ENCODE results near the gene RHBDF2.

Gene RHBDF2

DNA sequence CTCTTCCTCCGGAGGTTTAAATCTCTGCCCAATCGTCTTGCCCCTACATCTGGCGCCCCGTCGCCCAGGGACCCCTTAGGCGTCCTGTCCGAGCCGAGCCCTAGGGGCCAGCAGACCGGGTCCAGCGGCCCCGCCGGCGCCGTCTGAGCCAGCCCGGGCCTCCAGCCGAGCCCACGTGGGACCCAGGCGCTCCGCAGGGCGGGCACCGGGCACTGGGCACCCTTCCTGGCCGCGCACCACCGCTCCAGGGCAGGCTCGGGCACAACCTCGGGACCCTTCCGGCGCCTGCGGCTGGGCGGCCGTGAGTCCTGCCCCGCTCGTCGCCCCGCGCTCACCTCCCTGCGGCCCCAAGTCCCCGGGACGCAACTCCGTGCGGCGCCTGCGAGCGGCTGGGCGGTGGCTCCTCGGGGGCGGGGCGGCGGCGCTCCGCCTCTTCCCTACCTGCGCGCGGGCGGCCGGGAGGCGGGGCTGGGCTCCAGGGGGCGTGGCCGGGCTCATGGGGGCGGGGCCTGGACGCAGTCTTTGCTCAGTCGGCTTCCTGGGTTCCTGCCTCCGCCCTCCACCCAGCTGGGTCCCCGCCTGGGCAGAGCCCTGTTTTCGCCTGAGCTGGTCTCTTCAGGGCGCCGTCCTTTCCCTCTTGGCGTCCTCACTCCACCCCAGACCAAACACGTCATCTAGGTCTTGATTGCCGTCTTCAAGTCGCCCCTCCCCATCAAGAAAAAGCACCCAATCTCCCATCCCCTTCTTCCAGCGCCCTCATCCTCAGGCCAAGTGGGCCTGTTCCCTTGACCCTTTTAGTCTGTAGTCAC lies at the start of gene RHBDF2:
Gene RHBDF2, minus strand, starts transcription at position 406 of the 809 bp plus-strand sequence. CDS start 19,899 bp downstream, outside the sequence.
- DNase-seq (ENCODE audit: low spot score), result peak; percentile 63

DNA sequence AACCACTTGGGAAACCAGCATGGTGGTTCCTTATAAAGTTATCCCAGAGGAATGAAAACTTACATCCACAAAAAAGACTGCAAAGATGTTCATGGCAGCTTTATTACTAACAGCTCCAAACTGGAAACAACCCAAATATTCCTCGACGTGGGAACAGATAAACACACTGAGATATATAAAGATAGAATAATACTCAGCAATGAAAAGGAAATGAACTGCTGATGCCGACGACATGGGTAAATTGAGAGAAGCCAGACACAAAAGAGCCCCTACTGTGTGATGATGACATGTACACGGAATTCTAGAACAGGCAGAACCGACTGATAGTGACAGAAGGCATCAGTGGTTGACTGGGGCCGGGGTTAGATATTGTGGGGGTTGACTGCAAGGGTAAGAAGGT lies 48.3 kb upstream of the RHBDF2 start:
- no peak for DNase-seq (ENCODE audit: low spot score)

DNA sequence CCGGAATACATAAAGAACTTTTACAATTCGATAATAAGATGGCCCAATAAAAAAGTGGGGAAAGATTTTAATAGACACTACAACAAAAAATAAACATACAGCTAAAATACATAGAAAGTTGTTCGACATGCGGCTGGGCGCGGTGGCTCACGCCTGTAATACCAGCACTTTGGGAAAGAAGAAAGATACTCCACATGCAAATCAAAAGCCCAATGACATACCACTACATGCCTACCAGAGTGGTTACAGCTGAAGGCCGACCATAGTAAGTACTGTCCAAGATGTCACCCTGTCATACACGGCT lies 47.9 kb upstream of the RHBDF2 start:
- DNase-seq (ENCODE audit: low spot score), result no peak

DNA sequence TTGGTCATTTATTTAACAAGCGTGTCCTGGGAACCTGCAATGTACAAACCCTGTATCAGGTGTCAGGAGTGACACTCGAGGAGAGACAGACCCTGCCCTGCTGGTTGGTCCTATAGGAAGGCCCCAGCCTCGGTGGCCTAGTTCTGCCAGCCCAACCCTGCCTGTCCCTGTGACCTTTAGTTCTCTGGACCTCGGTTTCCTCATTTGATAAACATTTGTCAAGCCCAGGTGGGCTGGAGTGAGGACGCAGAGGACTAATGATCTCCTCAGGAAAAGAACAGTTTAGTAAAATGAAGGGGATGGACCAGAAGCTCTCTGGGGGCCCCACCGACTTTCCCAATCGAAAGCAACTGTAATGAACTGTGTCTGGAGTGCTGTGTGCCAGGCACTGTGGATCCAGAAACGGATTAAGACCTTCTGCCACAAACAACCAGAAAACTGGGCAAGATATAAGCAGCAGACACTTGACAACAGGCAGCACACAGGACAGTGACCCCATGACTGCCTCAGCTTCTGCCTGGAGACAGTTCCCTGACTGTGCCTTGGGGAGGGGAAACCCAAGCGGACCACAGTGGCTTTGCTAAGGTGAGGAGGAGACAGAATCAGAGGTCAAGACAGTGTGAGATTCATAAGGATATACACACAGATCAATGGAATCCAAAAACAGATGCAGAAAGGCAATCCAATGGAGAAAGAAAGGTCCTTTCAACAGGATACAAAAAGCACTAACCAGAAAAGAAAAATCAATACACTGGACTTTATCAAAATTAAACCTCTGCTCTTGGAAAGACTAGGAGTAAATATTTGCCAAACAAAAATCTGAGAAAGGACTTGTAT lies 47.4 kb upstream of the RHBDF2 start:
- no peak for DNase-seq (ENCODE audit: low spot score)

- no peak for DNase-seq (ENCODE audit: low spot score)
Measured at GRCh38 chr17:76547642-76548202, 46.5 kb upstream of the RHBDF2 start.

DNA sequence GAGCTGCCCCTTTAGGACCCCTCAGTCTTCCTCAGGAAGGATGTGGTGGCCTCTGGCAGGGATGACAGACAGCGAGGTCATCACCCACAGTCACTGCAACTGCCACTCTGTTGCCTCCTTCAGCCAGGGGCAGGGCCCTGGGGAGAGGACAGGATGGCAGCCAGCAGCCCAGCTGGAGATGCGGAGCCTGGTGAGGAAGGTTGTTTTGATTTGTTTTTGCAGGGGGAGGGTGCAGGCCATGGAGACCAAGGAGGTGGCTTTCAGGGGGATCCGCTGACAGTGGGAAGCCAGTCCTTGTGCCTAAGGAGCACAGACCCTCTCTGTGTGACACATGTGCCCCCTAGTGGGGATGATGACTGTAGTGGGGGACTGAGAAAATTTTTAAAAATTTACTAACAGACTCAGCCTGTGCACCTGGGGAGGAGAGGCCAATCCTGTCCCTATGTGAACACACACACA lies 46.0 kb upstream of the RHBDF2 start:
- DNase-seq (ENCODE audit: low spot score), result peak; percentile 74

DNA sequence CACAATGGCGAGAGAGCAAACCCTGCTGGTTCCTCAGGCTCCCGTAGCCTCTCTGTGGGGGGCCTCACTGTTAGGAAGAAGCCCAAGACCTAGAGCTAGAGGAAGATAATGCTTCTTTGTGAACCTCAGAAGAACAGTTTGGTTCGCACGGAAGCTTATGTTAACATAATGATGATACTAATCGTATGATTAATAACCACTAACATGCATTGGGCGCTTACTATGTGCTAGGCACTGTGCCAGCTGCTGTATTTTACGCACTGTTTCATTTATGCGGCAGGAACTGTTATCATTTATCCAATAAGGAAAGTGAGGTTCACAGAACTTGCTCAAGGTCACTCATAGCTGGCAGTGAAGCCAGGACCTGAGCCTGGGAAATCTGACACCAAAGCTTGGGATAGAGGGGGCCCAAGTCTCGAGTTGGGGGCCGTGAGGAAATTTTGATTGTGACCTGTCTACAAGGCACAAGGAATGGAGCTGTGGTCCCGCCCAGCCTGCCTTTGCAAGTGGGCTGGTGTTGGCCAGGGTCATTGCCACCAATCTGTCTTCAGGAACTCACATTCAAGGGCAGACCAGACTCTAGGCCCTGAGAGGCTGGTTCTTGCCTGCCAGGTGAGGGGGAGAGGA lies 45.4 kb upstream of the RHBDF2 start:
- no peak for DNase-seq (ENCODE audit: low spot score)

DNA sequence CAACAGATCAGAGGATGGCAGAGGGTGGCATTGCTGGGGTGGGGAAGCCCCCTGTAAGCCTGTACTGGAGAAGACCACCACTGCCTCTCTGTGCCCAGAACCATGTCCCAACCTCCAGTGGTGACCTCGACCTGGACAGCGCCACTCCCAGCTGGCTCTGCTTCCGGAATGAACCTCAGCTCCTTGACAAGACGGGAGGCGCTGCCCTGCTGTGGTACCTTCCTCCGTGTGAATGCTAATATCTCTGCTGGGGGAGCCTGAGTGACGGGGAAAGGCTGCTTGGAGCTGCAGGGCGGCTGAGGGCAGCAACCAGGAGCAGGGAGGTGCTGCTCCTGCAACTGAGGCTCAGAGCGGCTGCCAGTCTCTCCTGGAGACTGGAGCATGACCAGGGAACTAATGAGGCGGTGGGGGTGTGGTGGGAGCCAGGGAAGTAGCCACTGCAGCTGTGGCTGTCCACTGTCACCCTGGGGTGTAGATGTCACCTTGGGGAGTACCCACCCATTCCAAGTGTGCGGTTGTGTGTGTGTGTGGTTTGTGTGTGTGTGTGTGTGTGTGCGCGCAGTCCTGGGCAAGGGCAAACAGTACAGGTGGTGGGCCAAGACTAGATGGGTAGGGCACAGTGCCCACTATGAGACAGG lies 44.8 kb upstream of the RHBDF2 start:
- DNase-seq (ENCODE audit: low spot score), result no peak

DNA sequence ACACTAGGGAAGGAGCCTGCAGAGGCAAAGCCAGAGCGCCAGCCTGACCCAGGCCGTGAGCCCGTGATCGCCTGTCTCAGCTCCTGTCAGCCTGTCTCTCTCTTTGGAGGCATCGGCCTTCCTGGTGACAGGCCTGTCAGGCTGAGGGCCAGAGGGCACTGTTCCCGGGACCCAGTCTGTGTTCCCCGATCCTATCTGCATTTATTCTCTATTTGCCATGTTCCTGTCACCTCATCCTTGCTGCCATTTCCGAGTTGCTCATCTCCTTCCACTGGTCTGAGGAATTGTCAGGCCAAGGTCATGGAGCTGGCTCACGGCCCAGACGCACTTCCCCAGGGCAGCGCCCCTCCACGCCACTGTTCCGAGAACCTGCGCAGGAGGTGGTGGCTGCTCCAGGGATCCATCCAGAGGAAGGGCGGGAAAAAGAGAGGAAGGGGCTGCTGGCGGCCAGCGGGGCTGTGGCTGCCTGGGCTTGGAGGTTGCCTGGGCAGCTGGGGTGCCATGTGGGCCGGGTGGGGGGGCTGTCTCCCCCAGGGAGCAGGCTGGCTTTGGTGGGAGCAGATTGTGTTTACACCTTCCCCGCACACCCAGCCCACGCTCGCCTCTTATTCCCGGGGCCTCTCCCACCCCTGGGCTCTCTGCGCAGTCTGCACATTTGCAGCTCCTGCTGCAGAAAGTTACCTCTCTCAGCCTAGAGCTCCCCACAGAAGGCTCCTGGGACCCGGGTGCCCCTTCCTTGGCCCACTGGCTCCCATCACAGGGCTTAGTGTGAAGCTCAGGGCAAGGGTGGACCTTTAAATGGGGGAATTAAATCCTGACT lies 43.5 kb upstream of the RHBDF2 start:
- no peak for DNase-seq (ENCODE audit: low spot score)

DNA sequence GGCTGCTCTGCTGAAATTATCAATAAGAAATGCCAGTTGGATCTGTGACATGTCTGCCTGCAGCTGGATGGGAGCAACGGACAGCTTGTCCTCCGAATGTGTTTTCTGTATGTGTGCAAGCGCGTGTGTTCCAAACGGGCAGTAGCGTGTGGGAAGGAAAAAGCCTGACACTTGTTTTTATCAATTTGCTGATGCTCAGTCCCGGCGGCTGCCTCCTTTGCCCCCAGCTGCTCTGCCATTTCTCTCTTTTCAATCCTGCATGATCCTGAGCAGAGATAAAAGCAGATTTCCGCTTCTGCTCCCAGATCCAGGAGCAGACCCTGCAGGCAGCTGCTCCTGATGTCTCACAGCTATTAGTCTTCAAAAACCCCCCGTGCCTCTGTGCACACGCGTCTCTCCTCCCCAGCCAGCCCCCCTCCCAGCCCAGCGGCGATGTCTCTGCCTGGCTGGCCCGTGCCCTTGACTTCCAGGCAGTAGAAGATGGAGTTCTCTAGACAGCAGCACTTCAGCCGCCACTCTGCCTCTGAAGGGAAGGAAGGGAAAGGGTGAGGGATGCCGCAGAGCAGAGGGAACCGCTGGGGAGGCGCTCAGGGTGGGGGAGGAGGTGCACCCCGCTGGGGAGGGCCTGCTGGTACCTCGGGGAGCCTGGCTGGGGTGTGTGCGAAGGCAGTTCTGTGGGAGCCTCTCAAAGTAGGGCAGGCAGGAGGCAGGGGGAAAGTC lies 42.8 kb upstream of the RHBDF2 start:
- peak; percentile 79 for DNase-seq (ENCODE audit: low spot score)

GRCh38 chr17:76543482-76543825 lies 42.2 kb upstream of the RHBDF2 start:
- peak; percentile 72 for DNase-seq (ENCODE audit: low spot score)

- no peak for DNase-seq (ENCODE audit: low spot score)
Measured at GRCh38 chr17:76542984-76543383, 41.8 kb upstream of the RHBDF2 start.

- no peak for DNase-seq (ENCODE audit: low spot score)
Measured at GRCh38 chr17:76542566-76542971, 41.3 kb upstream of the RHBDF2 start.

GRCh38 chr17:76541739-76542454 lies 40.7 kb upstream of the RHBDF2 start:
- no peak for DNase-seq (ENCODE audit: low spot score)

DNA sequence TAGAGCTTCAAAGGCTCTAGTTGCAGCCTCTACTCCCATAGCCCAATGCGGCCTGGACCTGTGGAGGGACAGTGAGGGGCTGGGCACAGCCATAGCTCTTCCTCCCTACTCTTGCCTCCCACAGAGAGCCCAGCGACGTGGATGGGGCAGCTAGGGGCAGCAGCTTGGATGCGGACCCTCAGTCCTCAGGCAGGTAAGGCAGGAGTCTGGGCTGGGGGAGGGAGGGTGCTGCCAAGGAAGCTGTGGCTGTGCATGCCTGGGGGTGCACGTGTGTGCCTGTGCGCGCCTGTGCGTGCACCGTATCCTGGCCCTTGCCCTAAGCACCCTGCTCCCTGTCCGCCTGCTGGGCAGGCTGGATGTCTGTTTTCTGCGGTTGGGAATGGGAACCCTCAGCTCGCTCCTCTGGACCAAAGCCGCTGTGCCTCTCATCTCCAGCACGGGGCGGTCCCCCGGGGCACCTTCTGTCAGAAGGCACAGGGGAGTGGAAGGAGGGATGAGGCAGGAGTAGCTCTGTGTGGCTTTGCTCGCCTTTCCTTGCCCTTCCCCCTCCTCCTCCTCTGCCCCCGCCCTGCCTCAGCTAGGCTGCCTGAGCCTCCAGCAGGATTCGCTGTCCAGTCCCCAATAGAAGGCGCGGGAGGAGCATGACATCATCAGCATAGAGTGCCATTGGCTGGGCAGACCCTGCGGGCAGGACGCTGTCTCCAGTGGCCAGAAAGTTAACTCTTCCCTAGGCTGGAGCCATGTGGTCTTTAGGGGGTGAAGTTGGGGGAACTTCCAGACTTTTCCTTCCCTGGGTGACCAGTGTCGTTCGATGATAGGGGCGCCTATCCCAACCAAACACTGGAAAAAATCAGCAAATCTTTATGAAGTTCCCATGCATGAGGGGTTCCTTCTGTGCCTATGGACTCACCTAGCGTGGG lies 39.4 kb upstream of the RHBDF2 start:
- DNase-seq (ENCODE audit: low spot score), result peak; percentile 97

DNA sequence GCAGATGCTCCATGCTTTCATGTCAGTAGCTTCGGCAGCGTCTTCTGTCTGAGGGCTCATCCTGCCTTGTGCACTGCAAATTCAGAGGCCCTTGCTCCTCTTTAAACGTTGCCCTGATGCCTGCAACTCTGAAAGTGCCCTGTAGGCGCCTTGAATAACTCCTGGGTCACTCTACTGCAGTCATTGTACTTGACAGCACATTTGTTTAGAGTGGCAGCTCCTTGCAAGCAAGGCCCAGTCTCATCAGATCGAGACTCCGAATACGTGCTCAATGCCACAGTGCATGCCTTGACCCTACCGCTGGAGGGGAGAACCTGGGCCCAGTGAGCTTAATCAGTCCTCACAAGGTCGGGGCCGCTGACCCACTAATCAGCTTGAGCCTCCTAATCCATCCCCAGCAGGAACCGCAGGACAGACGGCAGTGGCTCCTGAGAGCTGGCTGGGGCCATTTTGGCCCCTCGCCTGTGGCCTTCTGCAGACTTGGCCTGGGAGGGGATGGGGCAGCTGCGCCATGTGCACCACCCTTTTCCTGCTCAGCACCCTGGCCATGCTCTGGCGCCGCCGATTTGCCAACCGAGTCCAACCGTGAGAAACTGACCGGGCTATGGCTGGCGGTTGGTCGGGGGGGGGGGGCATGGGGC lies 38.5 kb upstream of the RHBDF2 start, which contains the start of gene PRCD:
Gene PRCD, plus strand, starts transcription at position 414 of the 641 bp plus-strand sequence. Its CDS starts 98 bp downstream, at position 512.
- no peak for DNase-seq (ENCODE audit: low spot score)

- no peak for DNase-seq (ENCODE audit: low spot score)
Measured at GRCh38 chr17:76538941-76539570, 37.8 kb upstream of the RHBDF2 start.

Measured in putamen (tissue), 1 donor.